GM23248 (cell line): Measurements from ENCODE around the gene SETBP1.

ENCODE experiments used
- EZH2 ChIP-seq: fragments of 200-600 bp; sonication (generic); IDR thresholded peaks from 2 replicates; pipeline ENCODE4 v1.6.1; 2018; ENCODE audit warnings: antibody characterized with exemption, mild to moderate bottlenecking; ENCODE audit not compliant: insufficient read depth, poor library complexity, severe bottlenecking
- EZH2phosphoT487 ChIP-seq: fragments of 200-600 bp; sonication (generic); IDR thresholded peaks from 2 replicates; pipeline ENCODE4 v1.6.1; 2018; ENCODE audit warnings: antibody characterized with exemption, moderate library complexity, mild to moderate bottlenecking, low read depth; ENCODE audit not compliant: insufficient read depth

GRCh38 chr18:44915213-44915612 lies 234.5 kb downstream of the SETBP1 start:
- TF ChIP-seq EZH2phosphoT487 (no peak), EZH2 (no peak)
